GM18505 (cell line): ENCODE data around the gene SLC9A8.

Experiments
- ATAC-seq: cut with Tn5 transposase; IDR thresholded peaks from one replicate; pipeline ENCODE4 v1.9.1; 2021; ENCODE audit not compliant: unreplicated experiment
- POLR2A ChIP-seq: IDR thresholded peaks from 4 replicates; pipeline ENCODE4 v1.6.1; 2011; ENCODE audit warnings: borderline replicate concordance; ENCODE audit not compliant: insufficient read depth, insufficient read length; ENCODE audit errors: extremely low read depth

Gene SLC9A8

GRCh38 chr20:49938173-49939163, 125.8 kb downstream of the SLC9A8 start:
- no peak for ATAC-seq
- TF ChIP-seq POLR2A, result no peak

DNA sequence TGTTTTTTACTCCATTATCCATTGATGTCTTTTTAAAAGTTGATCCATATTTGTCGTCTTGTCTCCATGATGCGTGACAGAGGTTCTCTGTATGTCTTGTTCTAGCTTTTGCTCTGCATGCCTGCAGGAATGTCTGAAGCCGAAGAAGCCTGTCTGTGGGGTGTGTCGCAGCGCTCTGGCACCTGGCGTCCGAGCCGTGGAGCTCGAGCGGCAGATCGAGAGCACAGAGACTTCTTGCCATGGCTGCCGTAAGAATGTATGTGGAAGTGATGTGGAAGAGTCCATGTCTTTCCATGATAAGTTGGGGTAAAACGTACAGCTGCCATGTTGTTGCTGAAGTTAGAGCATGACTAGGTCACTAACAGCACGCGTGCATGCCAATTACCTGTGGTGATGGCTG, 128.8 kb downstream of the SLC9A8 start:
- ATAC-seq, result no peak
- TF ChIP-seq POLR2A, result no peak
